LNCAP (cell line): ENCODE data around the gene PITRM1.

ENCODE experiments used
- CTCF ChIP-seq: fragments of 450-650 bp; IDR thresholded peaks from 2 replicates; pipeline ENCODE4 v1.5.1; 2017; ENCODE audit warnings: mild to moderate bottlenecking

Gene PITRM1

GRCh38 chr10:3172446-3173170 is at the start of gene PITRM1:
PITRM1 (minus strand) TSS chr10:3172782; CDS start chr10:3172772, 10 bp downstream.
- no peak for TF ChIP-seq CTCF

GRCh38 chr10:3222068-3222467 is 49.5 kb upstream of the PITRM1 start:
- peak; percentile 70 for TF ChIP-seq CTCF

- TF ChIP-seq CTCF = no peak
Measured at GRCh38 chr10:3220853-3221252, 48.3 kb upstream of the PITRM1 start.

GRCh38 chr10:3217853-3218252 is 45.3 kb upstream of the PITRM1 start:
- no peak for TF ChIP-seq CTCF

GRCh38 chr10:3217301-3217700 is 44.7 kb upstream of the PITRM1 start:
- TF ChIP-seq CTCF = no peak

GRCh38 chr10:3215153-3215775 is 42.7 kb upstream of the PITRM1 start:
- no peak for TF ChIP-seq CTCF

- no peak for TF ChIP-seq CTCF
Measured at GRCh38 chr10:3213758-3214515, 41.4 kb upstream of the PITRM1 start.
